ENCODE results near the gene BOD1. TPM values are rescaled to one million over a fixed set of nuclear protein-coding genes. Genes with fewer than 3 reads are reported as not detected.
A peak's percentile ranks its signal among the peaks of the same experiment; 100 is the strongest.

Gene BOD1
- total RNA-seq, 1 donor from 2014 or later = 49.3 TPM

DNA sequence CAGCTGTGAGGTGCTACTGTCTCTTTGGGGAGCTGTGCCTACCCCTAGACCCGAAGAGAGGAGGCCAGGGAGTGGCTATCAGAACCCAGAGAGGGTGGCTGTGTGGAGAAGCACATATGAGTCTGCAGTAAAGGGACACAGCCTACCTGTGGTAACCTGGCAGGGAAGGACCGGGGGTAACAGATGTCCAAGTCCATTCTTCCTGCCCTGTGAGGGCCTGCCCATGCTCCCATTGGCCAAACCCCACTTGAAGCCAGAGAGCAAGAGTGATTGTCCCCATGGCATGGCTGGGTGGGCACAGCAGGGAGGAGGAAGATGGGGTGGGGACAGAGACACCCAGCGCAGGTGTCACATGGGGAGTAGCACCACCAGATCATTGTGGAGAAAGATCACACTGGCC lies 39.3 kb downstream of the BOD1 start:
- no peak for DNase-seq (ENCODE audit: low spot score)

DNA sequence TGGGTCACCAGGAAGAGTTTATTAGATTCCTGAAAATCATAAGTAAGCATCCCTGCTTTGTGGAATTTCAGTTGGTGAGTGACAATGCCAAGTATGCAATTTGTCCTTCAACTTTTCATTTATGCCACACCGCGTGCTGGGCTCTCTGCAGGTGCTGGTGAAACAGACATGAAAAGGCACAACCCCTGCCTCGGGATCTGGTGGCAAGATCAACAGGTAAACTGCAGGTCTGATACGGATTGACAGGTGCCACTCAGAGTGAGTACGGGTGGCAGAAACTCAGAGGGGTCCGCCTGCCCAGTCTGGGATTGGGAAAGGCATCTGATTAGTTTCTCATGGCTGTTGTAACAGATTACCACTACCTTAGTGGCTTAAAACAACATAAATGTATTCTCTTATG lies 40.5 kb downstream of the BOD1 start:
- no peak for DNase-seq (ENCODE audit: low spot score)

DNA sequence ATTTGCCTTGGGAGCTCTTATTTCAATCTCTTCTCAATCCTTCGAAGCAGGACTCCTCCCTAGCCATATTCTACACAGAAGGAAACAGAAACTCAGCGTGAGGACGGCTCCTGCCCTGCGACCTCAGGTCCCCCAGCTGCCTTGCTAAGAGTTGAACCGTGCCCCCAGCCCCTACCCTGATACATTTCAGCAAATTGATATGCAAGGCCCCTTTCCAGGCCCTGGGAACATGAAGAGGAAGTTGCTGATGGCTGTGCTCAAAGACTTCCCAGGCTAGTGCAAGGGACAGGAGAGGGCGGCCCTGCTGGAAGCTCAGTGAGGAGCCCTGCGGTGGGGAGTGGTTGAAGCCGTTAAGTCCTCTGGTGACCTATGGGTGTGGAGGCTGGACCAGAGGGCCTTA lies 41.5 kb downstream of the BOD1 start:
- DNase-seq (ENCODE audit: low spot score) = no peak

DNA sequence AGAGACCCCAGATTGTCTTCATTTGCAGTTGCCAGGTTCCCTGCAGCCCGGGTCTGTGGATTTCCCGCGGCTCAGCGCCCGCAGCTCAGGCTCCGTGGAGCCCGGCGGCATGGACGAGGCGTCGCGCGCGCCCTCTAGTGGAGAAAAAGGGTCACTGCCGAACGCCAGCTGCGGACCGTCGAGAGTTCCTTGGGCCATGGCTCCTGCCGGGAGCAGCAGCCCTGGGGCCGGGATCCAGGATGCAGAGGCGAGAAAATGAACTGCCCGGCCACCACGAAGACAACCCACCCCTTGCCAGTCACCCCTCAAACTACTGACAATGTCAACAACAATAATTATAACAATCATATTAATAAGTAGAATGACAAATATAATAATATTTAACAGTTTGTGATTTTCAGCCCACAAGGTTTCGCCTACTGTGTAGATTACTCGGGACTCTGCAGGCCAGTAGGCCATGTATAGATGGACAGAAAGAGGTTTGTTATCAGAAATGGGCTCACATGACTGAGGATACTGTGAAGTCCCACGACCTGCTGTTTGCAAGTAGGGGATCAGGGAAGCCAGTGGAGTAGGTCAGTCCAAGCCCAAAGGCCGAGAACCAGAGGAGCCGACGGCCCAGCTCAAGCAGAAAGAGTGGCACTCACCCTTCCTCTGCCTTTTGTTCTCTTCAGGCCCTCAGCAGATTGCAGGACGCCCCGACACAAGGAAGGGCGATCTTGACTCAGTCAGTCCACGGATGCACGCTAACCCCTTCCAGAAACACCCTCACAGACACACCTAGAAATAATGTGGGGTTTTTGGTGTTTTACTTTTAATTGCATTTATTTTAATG lies 43.1 kb downstream of the BOD1 start:
- peak; percentile 78 for DNase-seq (ENCODE audit: low spot score)

DNA sequence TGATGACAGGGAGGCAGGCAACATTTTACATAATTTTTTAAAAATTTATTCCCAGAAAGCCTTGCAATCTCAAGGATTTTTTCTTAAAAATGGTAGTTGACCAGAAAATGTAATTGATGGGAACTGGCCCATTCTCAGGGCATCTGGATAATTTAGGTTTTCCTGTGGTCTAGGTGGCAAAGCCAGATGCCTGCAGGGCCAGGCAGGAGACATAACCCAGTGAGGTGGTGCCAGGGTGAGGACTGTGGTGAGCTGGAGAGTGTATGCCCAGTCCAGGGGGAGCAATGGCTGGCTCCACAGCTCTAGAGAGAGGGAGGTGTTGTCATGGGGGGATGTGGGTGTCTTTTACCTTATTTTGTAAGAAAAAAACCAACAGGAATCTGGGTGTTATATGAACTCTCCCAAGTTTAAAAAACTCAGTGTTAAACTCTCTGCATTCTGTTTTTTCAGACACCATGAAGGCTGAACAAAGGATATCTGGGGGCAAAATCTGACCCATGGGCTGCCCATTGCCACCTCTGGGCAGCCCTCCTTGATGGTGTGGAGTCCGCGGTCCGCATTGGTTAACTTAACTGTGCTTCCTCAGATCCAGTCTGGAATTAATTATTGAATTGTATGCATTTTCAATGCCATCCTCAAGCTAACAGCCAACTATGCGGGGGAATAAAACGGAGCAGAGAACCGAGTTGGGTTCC lies 43.9 kb downstream of the BOD1 start:
- DNase-seq (ENCODE audit: low spot score) = no peak

DNA sequence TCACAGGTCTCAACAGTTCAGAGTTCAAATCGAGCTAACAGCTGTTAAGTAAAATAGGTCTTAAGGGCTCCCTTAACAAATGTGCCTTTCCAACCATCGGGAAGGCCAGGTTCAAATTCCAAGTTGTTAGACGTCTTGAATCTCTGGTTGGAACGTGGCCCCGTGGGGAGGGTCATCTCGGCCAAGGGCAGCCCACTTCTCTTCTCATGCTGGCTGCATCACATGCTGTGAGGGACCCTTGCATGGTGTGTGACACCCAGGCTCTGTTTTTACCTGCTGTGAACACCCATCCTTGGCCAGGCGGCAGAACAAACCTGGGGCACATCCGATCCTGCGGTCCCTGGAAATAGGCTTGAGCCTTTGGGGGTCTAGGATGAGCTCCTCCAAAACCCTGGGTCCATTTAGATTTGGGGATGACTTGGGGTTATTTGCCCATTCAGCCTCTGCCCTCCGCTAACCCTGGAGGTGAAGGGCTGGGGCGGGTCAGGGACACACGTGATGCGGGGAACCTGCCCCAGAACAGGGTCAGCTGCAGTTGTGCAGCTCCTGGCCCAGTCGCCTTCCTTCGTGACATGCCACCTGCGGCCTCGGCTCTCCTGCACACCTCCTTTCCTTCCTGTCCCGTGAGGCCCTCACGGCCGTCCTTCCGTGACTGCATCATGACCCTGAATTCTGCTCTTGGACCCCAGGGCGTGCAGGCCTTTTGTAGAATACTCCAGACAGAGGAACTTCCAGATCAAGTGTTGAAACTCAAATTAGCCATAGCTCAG lies 45.9 kb downstream of the BOD1 start:
- no peak for DNase-seq (ENCODE audit: low spot score)

DNA sequence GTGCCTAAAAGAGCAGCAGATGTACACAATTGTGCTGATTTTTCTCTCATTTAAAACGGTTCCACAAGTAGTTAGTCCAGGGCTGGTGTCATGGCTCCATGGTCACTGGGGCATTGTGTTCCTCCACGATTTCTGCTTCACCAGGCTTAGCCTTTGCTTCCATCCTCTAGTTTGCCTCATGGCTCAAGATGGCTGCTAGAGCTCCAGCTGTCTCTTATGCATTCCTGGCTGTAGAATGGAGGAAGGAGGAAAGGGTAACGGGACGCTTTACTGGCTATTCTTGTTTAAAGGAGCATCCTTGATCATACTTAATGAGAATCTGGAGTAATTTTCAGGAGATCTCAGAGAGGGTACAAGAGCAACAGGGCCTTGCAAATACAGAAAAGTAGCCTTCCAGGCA lies 47.7 kb downstream of the BOD1 start:
- no peak for DNase-seq (ENCODE audit: low spot score)

DNA sequence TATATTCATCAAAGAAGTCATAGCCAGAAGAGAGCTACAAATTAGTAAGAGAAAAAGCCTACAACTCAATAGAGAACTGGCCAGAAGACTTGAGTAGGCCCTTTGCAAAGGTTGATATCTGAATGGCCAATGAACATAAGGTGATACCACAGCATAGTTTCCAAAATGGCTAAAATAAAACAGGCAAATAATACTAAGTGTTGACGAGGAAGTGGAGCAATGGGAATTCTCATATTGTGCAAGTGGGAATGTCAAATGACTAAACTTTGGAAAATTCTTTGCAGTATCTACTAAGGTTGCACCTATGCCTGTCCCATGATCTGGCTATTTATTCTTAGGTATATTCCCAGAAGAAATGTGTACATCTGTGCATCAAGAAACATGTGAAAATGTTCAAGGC lies 48.3 kb downstream of the BOD1 start:
- DNase-seq (ENCODE audit: low spot score) = no peak

DNA sequence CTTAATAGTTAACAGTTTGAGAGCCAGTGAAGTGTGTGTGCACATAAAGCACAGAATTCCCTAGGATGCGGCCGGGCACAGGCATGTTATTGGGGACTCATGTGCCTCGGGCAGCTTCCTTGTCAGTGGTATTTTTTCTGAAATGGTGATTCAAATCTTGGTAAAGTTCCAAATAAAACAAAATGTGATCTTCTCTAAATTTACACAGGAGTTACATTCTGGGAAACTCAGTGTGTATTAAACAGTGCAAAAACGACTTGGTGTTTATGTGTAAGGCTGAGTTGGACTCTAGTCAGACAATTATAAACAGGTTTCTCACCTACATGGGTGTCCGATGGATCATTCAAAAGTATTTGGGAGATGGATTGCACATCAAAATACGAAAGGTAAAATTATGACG lies 48.9 kb downstream of the BOD1 start:
- DNase-seq (ENCODE audit: low spot score) = no peak

DNA sequence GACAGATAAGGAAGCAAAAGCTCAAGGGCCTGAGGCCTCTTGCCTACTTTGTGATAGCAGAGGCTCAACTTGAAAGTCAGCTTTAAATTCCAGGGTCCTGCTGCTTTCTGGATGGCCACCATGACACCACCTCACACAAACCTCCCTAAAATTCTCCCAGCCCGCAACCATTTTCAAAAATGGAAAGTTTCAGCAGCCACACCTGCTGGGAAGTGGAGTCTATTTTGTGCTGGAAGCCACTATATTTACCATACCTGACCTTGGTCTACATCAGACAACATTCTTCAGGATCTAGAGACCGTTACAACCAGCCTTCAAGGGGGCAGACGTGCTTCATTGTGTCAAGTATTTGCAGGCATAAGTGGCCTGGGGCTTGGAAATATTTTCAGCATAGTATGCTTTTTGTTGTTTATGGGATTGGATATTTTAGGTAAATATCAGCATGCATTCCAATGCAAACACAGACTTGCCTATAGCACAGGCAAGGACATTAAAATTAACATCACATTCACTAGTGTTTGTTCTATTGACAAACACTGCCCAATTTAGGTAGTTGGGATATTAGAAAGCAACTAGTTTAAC lies 50.9 kb downstream of the BOD1 start:
- no peak for DNase-seq (ENCODE audit: low spot score)

DNA sequence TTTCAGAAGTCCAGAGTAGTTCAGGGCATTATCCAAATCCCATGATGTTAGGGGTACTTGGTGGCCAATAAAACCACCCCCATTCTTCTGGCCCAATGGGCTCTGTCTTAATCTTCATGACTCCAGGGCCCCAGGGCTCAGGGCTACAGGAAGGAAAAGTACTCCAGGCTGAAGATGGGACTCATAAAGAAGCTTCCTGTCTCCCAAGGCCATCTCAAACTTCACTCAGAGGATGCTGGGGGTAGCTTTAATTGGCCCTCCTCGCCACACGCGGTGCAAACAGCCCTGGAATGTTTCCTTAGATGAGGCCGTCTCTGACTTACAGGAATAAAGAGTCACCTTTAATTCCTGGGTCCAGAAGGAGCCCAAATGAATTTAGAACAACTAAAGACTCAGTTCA lies 52.3 kb downstream of the BOD1 start:
- no peak for DNase-seq (ENCODE audit: low spot score)

DNA sequence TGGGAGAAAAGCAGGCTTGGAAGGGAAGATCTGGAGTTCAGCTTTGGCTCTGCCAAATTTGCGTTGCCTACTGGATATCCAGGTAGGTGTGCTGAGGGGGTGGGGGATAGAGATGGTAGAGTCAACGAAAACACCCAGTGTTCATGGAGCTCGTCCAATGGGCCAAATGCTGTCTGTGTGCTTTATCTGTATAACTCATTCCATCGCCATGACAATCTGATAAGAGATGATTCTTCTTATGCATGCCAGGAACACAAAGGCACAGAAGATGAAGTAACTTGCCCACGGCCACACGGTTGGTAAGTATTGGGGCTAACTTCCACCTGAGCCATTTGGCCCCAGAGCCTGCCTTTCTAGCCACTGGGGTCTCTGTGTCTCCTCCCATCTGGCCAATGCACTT lies 53.2 kb downstream of the BOD1 start:
- no peak for DNase-seq (ENCODE audit: low spot score)

DNA sequence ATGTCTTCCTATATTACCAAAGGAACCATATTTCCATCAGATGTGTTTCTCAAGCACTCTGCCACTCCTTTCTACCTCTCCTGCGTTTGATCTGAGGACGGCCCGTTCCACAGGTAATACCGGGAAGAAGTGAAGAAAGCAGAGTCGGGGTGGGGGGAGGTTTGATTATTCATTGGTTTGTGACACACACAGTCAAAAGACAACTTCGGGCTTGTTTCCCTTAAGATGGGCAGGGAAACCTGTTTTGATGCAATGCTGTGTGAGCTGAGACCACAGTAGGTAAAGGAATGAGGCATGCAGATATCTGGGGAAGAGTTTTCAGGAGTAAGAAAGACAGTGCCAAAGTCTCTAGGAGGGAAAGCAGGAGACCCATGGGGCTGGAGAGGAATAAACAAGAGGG lies 54.0 kb downstream of the BOD1 start:
- DNase-seq (ENCODE audit: low spot score) = no peak

All from ureter (tissue), 1 donor.